ENCODE results near the gene ERN1.

DNA sequence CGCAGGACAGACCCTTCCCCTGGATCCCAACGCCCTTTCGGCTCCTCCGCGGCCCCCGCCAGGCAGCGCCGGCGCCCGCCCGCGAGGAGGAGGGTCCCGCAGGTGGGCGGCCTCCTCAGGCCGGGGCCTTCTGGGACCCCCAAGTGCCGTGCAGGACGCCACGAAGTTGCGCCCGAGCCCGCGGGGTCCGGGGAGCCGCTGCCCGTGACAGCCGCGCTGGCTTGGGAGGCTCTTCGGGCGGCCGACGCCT is 504 bp downstream of the ERN1 start:
- TF ChIP-seq, protein P1, sequence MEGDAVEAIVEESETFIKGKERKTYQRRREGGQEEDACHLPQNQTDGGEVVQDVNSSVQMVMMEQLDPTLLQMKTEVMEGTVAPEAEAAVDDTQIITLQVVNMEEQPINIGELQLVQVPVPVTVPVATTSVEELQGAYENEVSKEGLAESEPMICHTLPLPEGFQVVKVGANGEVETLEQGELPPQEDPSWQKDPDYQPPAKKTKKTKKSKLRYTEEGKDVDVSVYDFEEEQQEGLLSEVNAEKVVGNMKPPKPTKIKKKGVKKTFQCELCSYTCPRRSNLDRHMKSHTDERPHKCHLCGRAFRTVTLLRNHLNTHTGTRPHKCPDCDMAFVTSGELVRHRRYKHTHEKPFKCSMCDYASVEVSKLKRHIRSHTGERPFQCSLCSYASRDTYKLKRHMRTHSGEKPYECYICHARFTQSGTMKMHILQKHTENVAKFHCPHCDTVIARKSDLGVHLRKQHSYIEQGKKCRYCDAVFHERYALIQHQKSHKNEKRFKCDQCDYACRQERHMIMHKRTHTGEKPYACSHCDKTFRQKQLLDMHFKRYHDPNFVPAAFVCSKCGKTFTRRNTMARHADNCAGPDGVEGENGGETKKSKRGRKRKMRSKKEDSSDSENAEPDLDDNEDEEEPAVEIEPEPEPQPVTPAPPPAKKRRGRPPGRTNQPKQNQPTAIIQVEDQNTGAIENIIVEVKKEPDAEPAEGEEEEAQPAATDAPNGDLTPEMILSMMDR (IDR thresholded peaks at IDR 0.05), result no peak
- TF ChIP-seq EP300 (IDR thresholded peaks at IDR 0.05; ENCODE audit: low read depth), result no peak
- no peak for TF ChIP-seq POLR2A (IDR thresholded peaks at IDR 0.05)
- TF ChIP-seq POLR2AphosphoS5 (IDR thresholded peaks at IDR 0.05), result no peak
